Measurements from ENCODE around the gene CFAP77.

DNA sequence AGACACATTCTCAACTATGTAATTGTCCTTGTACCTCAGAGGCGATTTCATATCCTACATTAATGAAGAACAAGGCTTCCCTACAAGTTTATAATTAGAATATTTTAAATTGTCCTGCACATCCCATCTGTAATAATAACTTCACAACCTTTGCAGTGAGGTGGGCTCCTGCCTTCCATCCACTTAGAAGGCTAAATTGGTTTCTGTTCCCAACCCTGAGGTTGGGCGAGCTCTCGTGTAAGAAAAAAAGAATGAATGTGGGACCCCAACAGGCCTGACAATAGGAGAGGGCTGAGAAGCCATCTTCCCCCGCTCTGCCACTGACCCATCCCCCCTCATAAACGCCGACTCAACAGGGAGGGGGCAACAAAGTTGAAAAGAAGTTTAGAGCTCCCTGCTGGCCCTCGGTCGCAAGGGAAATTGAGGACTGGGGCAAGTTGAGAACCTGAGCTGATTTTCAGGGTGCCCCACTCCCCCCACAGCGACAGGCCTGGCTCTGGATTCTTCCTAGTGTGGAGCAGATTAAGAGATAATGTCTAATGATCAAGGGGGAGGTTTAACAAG, 181.8 kb downstream of the CFAP77 start:
- TF ChIP-seq, protein P1, sequence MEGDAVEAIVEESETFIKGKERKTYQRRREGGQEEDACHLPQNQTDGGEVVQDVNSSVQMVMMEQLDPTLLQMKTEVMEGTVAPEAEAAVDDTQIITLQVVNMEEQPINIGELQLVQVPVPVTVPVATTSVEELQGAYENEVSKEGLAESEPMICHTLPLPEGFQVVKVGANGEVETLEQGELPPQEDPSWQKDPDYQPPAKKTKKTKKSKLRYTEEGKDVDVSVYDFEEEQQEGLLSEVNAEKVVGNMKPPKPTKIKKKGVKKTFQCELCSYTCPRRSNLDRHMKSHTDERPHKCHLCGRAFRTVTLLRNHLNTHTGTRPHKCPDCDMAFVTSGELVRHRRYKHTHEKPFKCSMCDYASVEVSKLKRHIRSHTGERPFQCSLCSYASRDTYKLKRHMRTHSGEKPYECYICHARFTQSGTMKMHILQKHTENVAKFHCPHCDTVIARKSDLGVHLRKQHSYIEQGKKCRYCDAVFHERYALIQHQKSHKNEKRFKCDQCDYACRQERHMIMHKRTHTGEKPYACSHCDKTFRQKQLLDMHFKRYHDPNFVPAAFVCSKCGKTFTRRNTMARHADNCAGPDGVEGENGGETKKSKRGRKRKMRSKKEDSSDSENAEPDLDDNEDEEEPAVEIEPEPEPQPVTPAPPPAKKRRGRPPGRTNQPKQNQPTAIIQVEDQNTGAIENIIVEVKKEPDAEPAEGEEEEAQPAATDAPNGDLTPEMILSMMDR (IDR thresholded peaks at IDR 0.05 in 2 of 3, conservative IDR thresholded peaks at IDR 0.05 in 1 of 3; ENCODE audit: control insufficient read depth in 2 of 3, extremely low read depth in 1 of 3, insufficient read depth in 1 of 3, low read depth in 3 of 3, low read length in 3 of 3) = no peak
- no peak for TF ChIP-seq PAX8 (IDR thresholded peaks at IDR 0.05)
- TF ChIP-seq BMI1 (IDR thresholded peaks at IDR 0.05; ENCODE audit: borderline replicate concordance) = no peak
- no peak for TF ChIP-seq IKZF2 (IDR thresholded peaks at IDR 0.05)
- TF ChIP-seq, protein P2, sequence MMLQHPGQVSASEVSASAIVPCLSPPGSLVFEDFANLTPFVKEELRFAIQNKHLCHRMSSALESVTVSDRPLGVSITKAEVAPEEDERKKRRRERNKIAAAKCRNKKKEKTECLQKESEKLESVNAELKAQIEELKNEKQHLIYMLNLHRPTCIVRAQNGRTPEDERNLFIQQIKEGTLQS (IDR thresholded peaks at IDR 0.05; ENCODE audit: borderline replicate concordance, extremely low read depth, low read depth, low read length) = no peak
- TF ChIP-seq JUND (IDR thresholded peaks at IDR 0.05; ENCODE audit: low read depth, low read length) = no peak
- TF ChIP-seq POLR2A (IDR thresholded peaks at IDR 0.05; ENCODE audit: low read depth, low read length) = no peak
- TF ChIP-seq RAD21 (IDR thresholded peaks at IDR 0.05; ENCODE audit: insufficient read depth, low read depth, low read length) = no peak
- TF ChIP-seq, protein P3, sequence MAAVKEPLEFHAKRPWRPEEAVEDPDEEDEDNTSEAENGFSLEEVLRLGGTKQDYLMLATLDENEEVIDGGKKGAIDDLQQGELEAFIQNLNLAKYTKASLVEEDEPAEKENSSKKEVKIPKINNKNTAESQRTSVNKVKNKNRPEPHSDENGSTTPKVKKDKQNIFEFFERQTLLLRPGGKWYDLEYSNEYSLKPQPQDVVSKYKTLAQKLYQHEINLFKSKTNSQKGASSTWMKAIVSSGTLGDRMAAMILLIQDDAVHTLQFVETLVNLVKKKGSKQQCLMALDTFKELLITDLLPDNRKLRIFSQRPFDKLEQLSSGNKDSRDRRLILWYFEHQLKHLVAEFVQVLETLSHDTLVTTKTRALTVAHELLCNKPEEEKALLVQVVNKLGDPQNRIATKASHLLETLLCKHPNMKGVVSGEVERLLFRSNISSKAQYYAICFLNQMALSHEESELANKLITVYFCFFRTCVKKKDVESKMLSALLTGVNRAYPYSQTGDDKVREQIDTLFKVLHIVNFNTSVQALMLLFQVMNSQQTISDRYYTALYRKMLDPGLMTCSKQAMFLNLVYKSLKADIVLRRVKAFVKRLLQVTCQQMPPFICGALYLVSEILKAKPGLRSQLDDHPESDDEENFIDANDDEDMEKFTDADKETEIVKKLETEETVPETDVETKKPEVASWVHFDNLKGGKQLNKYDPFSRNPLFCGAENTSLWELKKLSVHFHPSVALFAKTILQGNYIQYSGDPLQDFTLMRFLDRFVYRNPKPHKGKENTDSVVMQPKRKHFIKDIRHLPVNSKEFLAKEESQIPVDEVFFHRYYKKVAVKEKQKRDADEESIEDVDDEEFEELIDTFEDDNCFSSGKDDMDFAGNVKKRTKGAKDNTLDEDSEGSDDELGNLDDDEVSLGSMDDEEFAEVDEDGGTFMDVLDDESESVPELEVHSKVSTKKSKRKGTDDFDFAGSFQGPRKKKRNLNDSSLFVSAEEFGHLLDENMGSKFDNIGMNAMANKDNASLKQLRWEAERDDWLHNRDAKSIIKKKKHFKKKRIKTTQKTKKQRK (IDR thresholded peaks at IDR 0.05; ENCODE audit: low read depth, low read length) = no peak
- no peak for TF ChIP-seq TAF1 (IDR thresholded peaks at IDR 0.05; ENCODE audit: borderline replicate concordance, low read depth, low read length)
- no peak for TF ChIP-seq EZH2 (IDR thresholded peaks at IDR 0.05; ENCODE audit: borderline replicate concordance, control insufficient read depth, low read depth, low read length)
- no peak for TF ChIP-seq MYC (IDR thresholded peaks at IDR 0.05; ENCODE audit: insufficient read depth, insufficient read length, insufficient replicate concordance, low read length, severe bottlenecking)
